ENCODE results near the gene HOXC9.

Gene HOXC9

DNA sequence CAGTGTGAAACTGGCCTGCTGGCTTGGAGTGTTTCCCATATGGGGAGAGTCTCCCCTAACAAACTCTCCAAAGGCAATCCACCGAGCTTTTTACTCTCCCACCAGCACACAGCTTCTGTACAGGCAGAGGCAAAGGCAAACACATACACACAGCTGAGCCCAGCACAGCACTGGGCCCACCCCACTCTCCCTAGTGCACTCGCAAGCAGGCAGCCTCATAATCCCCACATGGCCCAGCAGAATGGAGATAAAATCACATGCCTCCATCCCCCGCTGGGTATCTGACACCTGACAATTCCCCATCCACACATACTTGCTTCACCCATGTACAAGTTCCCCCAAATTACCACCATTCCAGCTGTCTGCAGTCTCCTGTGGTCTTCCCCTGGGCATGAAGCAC is 41.8 kb upstream of the HOXC9 start:
- no peak overlapping the region for H3K4me3 ChIP-seq (ENCODE audit: low read depth, low read length)
- H3K79me2 ChIP-seq = no peaks in the 10 kb centered on the region
- no peaks in the 10 kb centered on the region for H3K36me3 ChIP-seq (ENCODE audit: control insufficient read depth, insufficient read depth, low read length)
- TF ChIP-seq, protein P1, sequence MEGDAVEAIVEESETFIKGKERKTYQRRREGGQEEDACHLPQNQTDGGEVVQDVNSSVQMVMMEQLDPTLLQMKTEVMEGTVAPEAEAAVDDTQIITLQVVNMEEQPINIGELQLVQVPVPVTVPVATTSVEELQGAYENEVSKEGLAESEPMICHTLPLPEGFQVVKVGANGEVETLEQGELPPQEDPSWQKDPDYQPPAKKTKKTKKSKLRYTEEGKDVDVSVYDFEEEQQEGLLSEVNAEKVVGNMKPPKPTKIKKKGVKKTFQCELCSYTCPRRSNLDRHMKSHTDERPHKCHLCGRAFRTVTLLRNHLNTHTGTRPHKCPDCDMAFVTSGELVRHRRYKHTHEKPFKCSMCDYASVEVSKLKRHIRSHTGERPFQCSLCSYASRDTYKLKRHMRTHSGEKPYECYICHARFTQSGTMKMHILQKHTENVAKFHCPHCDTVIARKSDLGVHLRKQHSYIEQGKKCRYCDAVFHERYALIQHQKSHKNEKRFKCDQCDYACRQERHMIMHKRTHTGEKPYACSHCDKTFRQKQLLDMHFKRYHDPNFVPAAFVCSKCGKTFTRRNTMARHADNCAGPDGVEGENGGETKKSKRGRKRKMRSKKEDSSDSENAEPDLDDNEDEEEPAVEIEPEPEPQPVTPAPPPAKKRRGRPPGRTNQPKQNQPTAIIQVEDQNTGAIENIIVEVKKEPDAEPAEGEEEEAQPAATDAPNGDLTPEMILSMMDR (IDR thresholded peaks at IDR 0.05) = no peak
- no peak overlapping the region for H3K4me2 ChIP-seq (ENCODE audit: low read length)
- no peak overlapping the region for H3K27ac ChIP-seq
- no peak overlapping the region for H3K9ac ChIP-seq
- no peaks in the 10 kb centered on the region for H3K4me1 ChIP-seq
- no peaks in the 10 kb centered on the region for H3K9me3 ChIP-seq (ENCODE audit: control insufficient read depth, low read length)
- H3K27me3 ChIP-seq (ENCODE audit: control insufficient read depth, insufficient read depth, low read length) = peaks cover 31% of the 10 kb centered on the region
- no peak overlapping the region for H2AFZ ChIP-seq

DNA sequence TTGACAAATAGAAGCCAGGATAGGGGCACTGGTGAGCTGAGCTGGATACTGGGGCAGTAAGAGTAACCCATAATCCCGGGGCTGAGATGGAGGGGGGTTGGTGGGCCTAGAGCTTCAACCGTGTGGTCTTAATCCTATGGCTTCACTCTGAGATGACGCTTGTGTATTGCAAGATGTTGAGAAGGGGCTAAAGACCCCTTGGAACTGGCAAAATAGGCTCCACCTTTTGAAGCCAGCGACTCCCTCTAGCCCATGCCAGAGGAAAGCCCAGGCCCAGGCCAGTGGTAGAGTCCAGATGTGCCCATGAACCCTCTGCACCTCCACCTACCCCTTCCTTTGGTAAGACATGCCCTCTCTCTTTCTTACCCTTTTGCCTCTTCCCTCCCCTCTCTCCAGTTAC is 40.6 kb upstream of the HOXC9 start:
- H3K9ac ChIP-seq = no peak overlapping the region
- TF ChIP-seq, protein P1 (IDR thresholded peaks at IDR 0.05) = no peak
- H3K36me3 ChIP-seq (ENCODE audit: control insufficient read depth, insufficient read depth, low read length) = no peaks in the 10 kb centered on the region
- H3K4me2 ChIP-seq (ENCODE audit: low read length) = no peak overlapping the region
- no peaks in the 10 kb centered on the region for H3K4me1 ChIP-seq
- no peaks in the 10 kb centered on the region for H3K9me3 ChIP-seq (ENCODE audit: control insufficient read depth, low read length)
- H3K79me2 ChIP-seq = no peaks in the 10 kb centered on the region
- no peak overlapping the region for H3K27ac ChIP-seq
- peaks cover 36% of the 10 kb centered on the region for H3K27me3 ChIP-seq (ENCODE audit: control insufficient read depth, insufficient read depth, low read length)
- no peak overlapping the region for H3K4me3 ChIP-seq (ENCODE audit: low read depth, low read length)
- H2AFZ ChIP-seq = no peak overlapping the region

GRCh38 chr12:53960187-53961024 is 39.6 kb upstream of the HOXC9 start:
- H3K9ac ChIP-seq = no peak overlapping the region
- no peaks in the 10 kb centered on the region for H3K79me2 ChIP-seq
- no peak overlapping the region for H3K4me2 ChIP-seq (ENCODE audit: low read length)
- no peaks in the 10 kb centered on the region for H3K9me3 ChIP-seq (ENCODE audit: control insufficient read depth, low read length)
- no peak overlapping the region for H3K27ac ChIP-seq
- no peaks in the 10 kb centered on the region for H3K36me3 ChIP-seq (ENCODE audit: control insufficient read depth, insufficient read depth, low read length)
- peaks cover 34% of the 10 kb centered on the region for H3K27me3 ChIP-seq (ENCODE audit: control insufficient read depth, insufficient read depth, low read length)
- no peaks in the 10 kb centered on the region for H3K4me1 ChIP-seq
- H3K4me3 ChIP-seq (ENCODE audit: low read depth, low read length) = no peak overlapping the region
- TF ChIP-seq, protein P1 (IDR thresholded peaks at IDR 0.05) = no peak
- no peak overlapping the region for H2AFZ ChIP-seq

GRCh38 chr12:53961025-53961761 is 38.8 kb upstream of the HOXC9 start:
- peaks cover 33% of the 10 kb centered on the region for H3K27me3 ChIP-seq (ENCODE audit: control insufficient read depth, insufficient read depth, low read length)
- no peaks in the 10 kb centered on the region for H3K36me3 ChIP-seq (ENCODE audit: control insufficient read depth, insufficient read depth, low read length)
- H3K4me3 ChIP-seq (ENCODE audit: low read depth, low read length) = no peak overlapping the region
- no peaks in the 10 kb centered on the region for H3K9me3 ChIP-seq (ENCODE audit: control insufficient read depth, low read length)
- H3K79me2 ChIP-seq = no peaks in the 10 kb centered on the region
- no peak overlapping the region for H2AFZ ChIP-seq
- H3K4me2 ChIP-seq (ENCODE audit: low read length) = no peak overlapping the region
- TF ChIP-seq, protein P1 (IDR thresholded peaks at IDR 0.05) = no peak
- no peak overlapping the region for H3K27ac ChIP-seq
- no peaks in the 10 kb centered on the region for H3K4me1 ChIP-seq
- no peak overlapping the region for H3K9ac ChIP-seq
